H1 (cell line): ENCODE results near the gene RXFP1. TPM values are rescaled to one million over a fixed set of nuclear protein-coding genes. Genes with fewer than 3 reads are reported as not detected.

ENCODE experiments used
- CBX8 ChIP-seq: fragments of 300-800, 300-1000 bp; sonication (generic); IDR thresholded peaks from 2 replicates; pipeline ENCODE4 v1.7.1; 2016; ENCODE audit warnings: low read depth, low read length, borderline replicate concordance
- CEBPB ChIP-seq: IDR thresholded peaks from 2 replicates; pipeline ENCODE4 v1.6.1; 2012; ENCODE audit warnings: low read depth, low read length
- CHD7 ChIP-seq: fragments of 300-600 bp; sonication (generic); IDR thresholded peaks from 2 replicates; pipeline ENCODE4 v1.7.1; 2012; ENCODE audit warnings: low read length, moderate library complexity, mild to moderate bottlenecking, inconsistent platforms; ENCODE audit not compliant: insufficient replicate concordance
- JUND ChIP-seq: IDR thresholded peaks from 2 replicates; pipeline ENCODE4 v1.6.1; 2011; ENCODE audit warnings: mild to moderate bottlenecking, improper control_type of control experiment, low read length
- NANOG ChIP-seq: IDR thresholded peaks from 2 replicates; pipeline ENCODE4 v1.6.1; 2011; ENCODE audit warnings: low read length, low read depth, mild to moderate bottlenecking, inconsistent platforms; ENCODE audit not compliant: insufficient read depth, poor library complexity, severe bottlenecking
- NRF1 ChIP-seq: IDR thresholded peaks from 2 replicates; pipeline ENCODE4 v1.6.1; 2011; ENCODE audit warnings: mild to moderate bottlenecking, low read depth, low read length, improper control_type of control experiment
- POU5F1 ChIP-seq: IDR thresholded peaks from 2 replicates; pipeline ENCODE4 v1.6.1; 2011; ENCODE audit warnings: low read depth, mild to moderate bottlenecking, low read length, moderate library complexity
- polyA plus RNA-seq, 7 experiments: library from polyadenylated mRNA; depleted of rRNA in 3 of 7; stranded (reverse) in 5 of 7; unstranded in 2 of 7; fragments of >200 nt in 5 of 7; fragments of 200-250 nt in 2 of 7; gene quantifications; 1 replicate in 5 of 7; 2 replicates in 1 of 7; 4 replicates in 1 of 7; pipeline versions ENCODE4 v1.2.1 to v1.2.3, GENCODE V29; 2011 to 2013; ENCODE audit warnings: missing spikeins in 2 of 7, mixed read lengths in 2 of 7
- total RNA-seq: library from RNA; stranded (reverse); fragmentation: NEBNext Ultra II Directional; extraction: Animal tissue kit (Norgen Biotek cat#: 25700); gene quantifications from 2 replicates; pipeline ENCODE4 v1.2.1, GENCODE V29; 2021

Gene RXFP1
- total and polyA plus RNA-seq, 2 of the 8 experiments (the other 6 are each of a cell fraction or from before 2014, with no cell fraction given): 0.14 to 0.56 TPM

GRCh38 chr4:158536833-158537232, 15.2 kb downstream of the RXFP1 start (continued):
- TF ChIP-seq CHD7: no peak
- TF ChIP-seq NRF1: no peak
- TF ChIP-seq JUND: no peak
- TF ChIP-seq CBX8: no peak
- TF ChIP-seq POU5F1: no peak
- TF ChIP-seq NANOG: no peak
- TF ChIP-seq CEBPB: no peak
